CD14-positive monocyte (primary cell): ENCODE data around the gene SLC35F3. TPM values are rescaled to one million over a fixed set of nuclear protein-coding genes. Genes with fewer than 3 reads are reported as not detected.

Experiments used
- DNase-seq, 3 donors: peaks; one replicate each; pipeline ENCODE4 v3.0.0-alpha.2; 2011 to 2022
- H2AFZ ChIP-seq: 2 replicates; pipeline ENCODE4 v1.6.0; 2012; ENCODE audit warnings: mild to moderate bottlenecking, low read depth, low read length, inconsistent platforms; ENCODE audit not compliant: insufficient read depth, poor library complexity, severe bottlenecking
- H3K27ac ChIP-seq, 2 donors: 1 replicate in 1 of 2; 2 replicates in 1 of 2; pipeline ENCODE4 v1.5.1; 2012 to 2013; ENCODE audit warnings: low read length in 2 of 2, control low read depth in 1 of 2, inconsistent platforms in 1 of 2, low read depth in 1 of 2, mild to moderate bottlenecking in 1 of 2
- H3K27me3 ChIP-seq, 2 donors: one replicate each; pipeline versions ENCODE4 v1.6.0 to v1.6.1; 2011 to 2013; ENCODE audit warnings: low read length in 2 of 2; ENCODE audit not compliant: control insufficient read depth in 2 of 2, insufficient read depth in 2 of 2
- H3K36me3 ChIP-seq, 2 donors: replicated peaks in 1 of 2; 1 replicate in 1 of 2; 2 replicates in 1 of 2; pipeline versions ENCODE4 v1.5.1 to v1.6.1; 2012 to 2013; ENCODE audit warnings: low read length in 2 of 2, control low read depth in 1 of 2, inconsistent platforms in 1 of 2, mild to moderate bottlenecking in 1 of 2; ENCODE audit not compliant: insufficient read depth in 2 of 2, control insufficient read depth in 1 of 2
- H3K4me1 ChIP-seq, 2 donors: 1 replicate in 1 of 2; 2 replicates in 1 of 2; pipeline versions ENCODE4 v1.5.1 to v1.6.1; 2012 to 2013; ENCODE audit warnings: low read length in 2 of 2, control low read depth in 1 of 2, inconsistent platforms in 1 of 2, mild to moderate bottlenecking in 1 of 2, moderate library complexity in 1 of 2; ENCODE audit not compliant: insufficient read depth in 2 of 2, control insufficient read depth in 1 of 2
- H3K4me2 ChIP-seq: replicated peaks from 2 replicates; pipeline ENCODE3; 2012; ENCODE audit warnings: low read length, moderate library complexity, mild to moderate bottlenecking; ENCODE audit not compliant: poor library complexity, severe bottlenecking; ENCODE audit errors: extremely low read depth
- H3K4me3 ChIP-seq, 3 experiments: fragments of 200-600 bp in 1 of 3; sonication (generic) in 1 of 3; replicated peaks in 1 of 3; 1 replicate in 2 of 3; 2 replicates in 1 of 3; pipeline ENCODE4 v1.5.1; 2011 to 2013; ENCODE audit warnings: low read length in 3 of 3, mild to moderate bottlenecking in 3 of 3, control low read depth in 2 of 3, low read depth in 2 of 3, inconsistent platforms in 1 of 3, moderate library complexity in 1 of 3
- H3K79me2 ChIP-seq: 2 replicates; pipeline ENCODE4 v1.6.0; 2012; ENCODE audit warnings: mild to moderate bottlenecking, control low read depth, inconsistent platforms, low read length, moderate library complexity; ENCODE audit not compliant: insufficient read depth
- H3K9ac ChIP-seq: 2 replicates; pipeline ENCODE4 v1.6.0; 2017; ENCODE audit warnings: low read length, mild to moderate bottlenecking; ENCODE audit not compliant: insufficient read depth, poor library complexity, severe bottlenecking
- H3K9me3 ChIP-seq, 2 donors: replicated peaks in 1 of 2; 1 replicate in 1 of 2; 2 replicates in 1 of 2; pipeline versions ENCODE4 v1.5.1 to v1.6.1; 2012 to 2013; ENCODE audit warnings: low read length in 2 of 2, control low read depth in 1 of 2; ENCODE audit not compliant: control insufficient read depth in 1 of 2, insufficient read depth in 1 of 2
- H4K20me1 ChIP-seq: 2 replicates; pipeline ENCODE4 v1.6.0; 2012; ENCODE audit warnings: mild to moderate bottlenecking, low read length, control low read depth, moderate library complexity; ENCODE audit not compliant: insufficient read depth
- H3K27ac Mint-ChIP-seq, 7 donors: one replicate each; pipeline ENCODE4 v1.8.0; 2020; ENCODE audit warnings: mild to moderate bottlenecking in 7 of 7, mixed read lengths in 7 of 7, moderate library complexity in 6 of 7, inconsistent platforms in 2 of 7
- H3K27me3 Mint-ChIP-seq, 3 donors: one replicate each; pipeline ENCODE4 v1.8.0; 2021 to 2022; ENCODE audit warnings: low read depth in 3 of 3, mild to moderate bottlenecking in 3 of 3, mixed read lengths in 3 of 3, moderate library complexity in 3 of 3, inconsistent platforms in 1 of 3
- H3K36me3 Mint-ChIP-seq, 2 donors: one replicate each; pipeline ENCODE4 v1.8.0; 2020; ENCODE audit warnings: mixed read lengths in 2 of 2, inconsistent platforms in 1 of 2, mild to moderate bottlenecking in 1 of 2
- H3K4me1 Mint-ChIP-seq: one replicate; pipeline ENCODE4 v1.8.0; 2020; ENCODE audit warnings: mild to moderate bottlenecking, mixed read lengths
- H3K4me3 Mint-ChIP-seq, 2 donors: one replicate each; pipeline ENCODE4 v1.8.0; 2020; ENCODE audit warnings: mild to moderate bottlenecking in 2 of 2, mixed read lengths in 2 of 2, moderate library complexity in 1 of 2
- H3K9me3 Mint-ChIP-seq, 7 donors: one replicate each; pipeline ENCODE4 v1.8.0; 2020 to 2022; ENCODE audit warnings: mixed read lengths in 7 of 7, mild to moderate bottlenecking in 6 of 7, moderate library complexity in 6 of 7, inconsistent platforms in 2 of 7
- WGBS: methylation state at CpG from one replicate; pipeline ENCODE4 v1.1.5; 2013; ENCODE audit warnings: missing lambda C conversion rate; ENCODE audit not compliant: insufficient coverage; 5-methylcytosine and 5-hydroxymethylcytosine counted together
- intact Hi-C, 2 donors: fragments of 100-400 bp; cut with micrococcal nuclease; formaldehyde crosslinking; loops; one replicate each; pipeline versions ENCODE4 v1.15.0 to v1.15.1; 2023
- polyA plus RNA-seq, 3 donors: library from polyadenylated mRNA; depleted of rRNA in 1 of 3; unstranded in 2 of 3; stranded (reverse) in 1 of 3; fragments of 300-500 nt in 2 of 3; fragments of >200 nt in 1 of 3; fragmentation: Illumina TruSeq in 2 of 3; gene quantifications; 1 replicate in 2 of 3; 2 replicates in 1 of 3; pipeline ENCODE4 v1.2.3, GENCODE V29; 2012 to 2021
- TF ChIP-seq, protein P1 (sequence below): fragments of 200-600 bp; IDR thresholded peaks from one replicate; pipeline ENCODE4 v1.8.0; 2022; ENCODE audit warnings: antibody characterized with exemption, mild to moderate bottlenecking

SLC35F3 gene
- polyA plus RNA-seq, 3 donors = 0.17 to 0.78 TPM; not detected in 1

DNA sequence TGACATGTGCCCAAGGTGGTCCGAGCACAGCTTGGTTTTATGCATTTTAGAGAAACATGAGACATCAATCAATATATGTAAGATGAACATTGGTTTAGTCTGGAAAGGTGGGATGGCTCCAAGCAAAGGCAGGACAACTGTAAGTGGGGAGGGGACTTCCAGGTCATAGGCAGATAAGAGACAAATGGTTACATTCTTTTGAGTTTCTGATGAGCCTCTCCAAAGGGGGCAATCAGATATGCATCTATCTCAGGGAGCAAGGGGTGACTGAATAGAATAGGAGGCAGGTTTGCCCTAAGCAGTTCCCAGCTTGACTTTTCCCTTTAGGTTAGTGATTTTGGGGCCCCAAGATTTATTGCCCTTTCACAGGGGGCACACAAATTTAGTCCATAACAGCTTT lies 374.5 kb downstream of the SLC35F3 start:
- intact Hi-C loops = no loop called here
- peaks cover 0 to 3% (median 0%) of the 10 kb centered on the region in 7 donors for H3K9me3 Mint-ChIP-seq
- no peaks in the 10 kb centered on the region for H3K36me3 Mint-ChIP-seq
- H2AFZ ChIP-seq = no peak overlapping the region
- H3K27ac Mint-ChIP-seq = no peak overlapping the region
- 100% methylated on average over 1 of the region's 1 CpG for WGBS
- peaks cover 0 to 2% (median 0%) of the 10 kb centered on the region in 3 donors for H3K27me3 Mint-ChIP-seq
- H4K20me1 ChIP-seq = no peaks in the 10 kb centered on the region
- no peak overlapping the region for H3K27ac ChIP-seq
- TF ChIP-seq, protein P1, sequence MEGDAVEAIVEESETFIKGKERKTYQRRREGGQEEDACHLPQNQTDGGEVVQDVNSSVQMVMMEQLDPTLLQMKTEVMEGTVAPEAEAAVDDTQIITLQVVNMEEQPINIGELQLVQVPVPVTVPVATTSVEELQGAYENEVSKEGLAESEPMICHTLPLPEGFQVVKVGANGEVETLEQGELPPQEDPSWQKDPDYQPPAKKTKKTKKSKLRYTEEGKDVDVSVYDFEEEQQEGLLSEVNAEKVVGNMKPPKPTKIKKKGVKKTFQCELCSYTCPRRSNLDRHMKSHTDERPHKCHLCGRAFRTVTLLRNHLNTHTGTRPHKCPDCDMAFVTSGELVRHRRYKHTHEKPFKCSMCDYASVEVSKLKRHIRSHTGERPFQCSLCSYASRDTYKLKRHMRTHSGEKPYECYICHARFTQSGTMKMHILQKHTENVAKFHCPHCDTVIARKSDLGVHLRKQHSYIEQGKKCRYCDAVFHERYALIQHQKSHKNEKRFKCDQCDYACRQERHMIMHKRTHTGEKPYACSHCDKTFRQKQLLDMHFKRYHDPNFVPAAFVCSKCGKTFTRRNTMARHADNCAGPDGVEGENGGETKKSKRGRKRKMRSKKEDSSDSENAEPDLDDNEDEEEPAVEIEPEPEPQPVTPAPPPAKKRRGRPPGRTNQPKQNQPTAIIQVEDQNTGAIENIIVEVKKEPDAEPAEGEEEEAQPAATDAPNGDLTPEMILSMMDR = no peak
- no peaks in the 10 kb centered on the region for H3K9me3 ChIP-seq
- H3K4me1 Mint-ChIP-seq = no peaks in the 10 kb centered on the region
- no peak overlapping the region for H3K4me3 Mint-ChIP-seq
- H3K4me3 ChIP-seq = no peak overlapping the region
- no peak overlapping the region for H3K4me2 ChIP-seq
- no peak for DNase-seq
- H3K79me2 ChIP-seq = no peaks in the 10 kb centered on the region
- H3K9ac ChIP-seq = no peak overlapping the region
- no peaks in the 10 kb centered on the region for H3K4me1 ChIP-seq
- H3K36me3 ChIP-seq = no peaks in the 10 kb centered on the region
- no peaks in the 10 kb centered on the region for H3K27me3 ChIP-seq

DNA sequence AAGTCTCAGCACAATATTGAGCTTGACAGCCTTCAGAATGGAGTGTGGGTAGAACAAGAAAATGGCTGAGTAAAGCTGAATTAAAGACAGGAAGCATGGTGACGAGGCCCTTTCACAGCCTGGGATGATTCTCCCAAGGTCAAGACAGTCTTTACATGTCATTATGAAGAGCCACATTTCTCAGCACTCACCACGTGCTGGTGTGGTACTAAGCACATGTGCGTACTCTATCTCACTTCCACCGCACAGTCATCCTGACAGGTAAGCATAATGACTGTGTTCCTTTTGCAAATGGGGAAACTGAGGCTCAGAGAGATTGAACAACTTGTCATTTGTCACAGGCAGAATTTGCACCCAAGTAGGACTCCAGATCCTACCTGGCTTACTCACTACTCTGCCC lies 376.0 kb downstream of the SLC35F3 start:
- Histone ChIP-seq H4K20me1 (no peaks in the 10 kb centered on the region), H3K4me3 (no peak overlapping the region), H2AFZ (no peak overlapping the region), H3K9me3 (no peaks in the 10 kb centered on the region), H3K4me2 (no peak overlapping the region), H3K9ac (no peak overlapping the region), H3K27me3 (no peaks in the 10 kb centered on the region), H3K27ac (no peak overlapping the region), H3K4me1 (no peaks in the 10 kb centered on the region), H3K36me3 (no peaks in the 10 kb centered on the region), H3K79me2 (no peaks in the 10 kb centered on the region)
- Mint-ChIP-seq H3K27me3 (peaks cover 0 to 4% (median 2%) of the 10 kb centered on the region in 3 donors), H3K4me1 (no peaks in the 10 kb centered on the region), H3K27ac (no peak overlapping the region), H3K9me3 (peaks cover 0 to 3% (median 0%) of the 10 kb centered on the region in 7 donors), H3K4me3 (no peak overlapping the region), H3K36me3 (no peaks in the 10 kb centered on the region)
- intact Hi-C loops = no loop called here
- DNase-seq = no peak
- TF ChIP-seq, protein P1 = no peak
- 100% methylated on average over 2 of the region's 4 CpGs for WGBS
